Mesendoderm (in vitro differentiated cells): ENCODE measurements around the gene MCIDAS. TPM values are rescaled to one million over a fixed set of nuclear protein-coding genes. Genes with fewer than 3 reads are reported as not detected.

Source experiments
- DNase-seq: peaks from one replicate; pipeline ENCODE4 v3.0.0; 2013
- H2AK5ac ChIP-seq: 2 replicates; pipeline ENCODE4 v1.6.1; 2013; ENCODE audit warnings: low read length, inconsistent platforms
- H2BK120ac ChIP-seq: 2 replicates; pipeline ENCODE4 v1.6.1; 2013; ENCODE audit warnings: low read depth, mild to moderate bottlenecking, low read length, moderate library complexity, mixed read lengths
- H2BK15ac ChIP-seq: replicated peaks from 2 replicates; pipeline ENCODE4 v1.6.1; 2013; ENCODE audit warnings: low read depth, mild to moderate bottlenecking, moderate library complexity
- H2BK5ac ChIP-seq: 2 replicates; pipeline ENCODE4 v1.6.1; 2013; ENCODE audit warnings: low read length, inconsistent platforms
- H3K18ac ChIP-seq: 2 replicates; pipeline ENCODE4 v1.6.1; 2013; ENCODE audit warnings: mild to moderate bottlenecking, low read length, mixed read lengths
- H3K23ac ChIP-seq: one replicate; pipeline ENCODE4 v1.6.1; 2013; ENCODE audit warnings: low read length
- H3K27ac ChIP-seq: 2 replicates; pipeline ENCODE4 v1.5.1; 2013; ENCODE audit warnings: low read depth, mild to moderate bottlenecking, inconsistent platforms, low read length, moderate library complexity
- H3K27me3 ChIP-seq: 2 replicates; pipeline ENCODE4 v1.6.1; 2013; ENCODE audit warnings: low read length, control low read depth, mild to moderate bottlenecking, inconsistent platforms; ENCODE audit not compliant: insufficient read depth, poor library complexity
- H3K36me3 ChIP-seq: 2 replicates; pipeline ENCODE4 v1.6.1; 2013; ENCODE audit warnings: low read length, inconsistent platforms; ENCODE audit not compliant: control insufficient read depth, insufficient read depth
- H3K4ac ChIP-seq: one replicate; pipeline ENCODE4 v1.6.1; 2013; ENCODE audit warnings: low read depth, mild to moderate bottlenecking, low read length, moderate library complexity
- H3K4me1 ChIP-seq: 2 replicates; pipeline ENCODE4 v1.6.1; 2013; ENCODE audit warnings: low read depth, low read length, inconsistent platforms; ENCODE audit not compliant: control insufficient read depth
- H3K4me2 ChIP-seq: 2 replicates; pipeline ENCODE4 v1.6.1; 2013; ENCODE audit warnings: low read length
- H3K4me3 ChIP-seq: 2 replicates; pipeline ENCODE4 v1.5.1; 2013; ENCODE audit warnings: mild to moderate bottlenecking, low read length
- H3K56ac ChIP-seq: one replicate; pipeline ENCODE4 v1.6.1; 2013; ENCODE audit warnings: low read length
- H3K79me1 ChIP-seq: 2 replicates; pipeline ENCODE4 v1.6.1; 2013; ENCODE audit warnings: low read length, inconsistent platforms
- H3K79me2 ChIP-seq: 2 replicates; pipeline ENCODE4 v1.6.1; 2013; ENCODE audit warnings: mild to moderate bottlenecking, low read length; ENCODE audit not compliant: control insufficient read depth, insufficient read depth
- H3K9ac ChIP-seq: 2 replicates; pipeline ENCODE4 v1.6.1; 2013; ENCODE audit warnings: low read length, inconsistent platforms
- H4K5ac ChIP-seq: one replicate; pipeline ENCODE4 v1.6.1; 2013; ENCODE audit warnings: low read length
- H4K8ac ChIP-seq: one replicate; pipeline ENCODE4 v1.6.1; 2013; ENCODE audit warnings: low read depth, mild to moderate bottlenecking, control low read depth, low read length, moderate library complexity
- WGBS: extraction: QIAGEN DNeasy Blood & Tissue Kit; methylation state at CpG from one replicate; pipeline ENCODE4 v1.1.7; 2013; ENCODE audit warnings: low lambda C conversion rate, missing lambda C conversion rate; ENCODE audit not compliant: insufficient coverage; ENCODE audit errors: extremely low coverage; 5-methylcytosine and 5-hydroxymethylcytosine counted together
- polyA plus RNA-seq, 2 experiments: library from polyadenylated mRNA; stranded (reverse); fragments of 200-250 nt; gene quantifications; one replicate each; pipeline ENCODE4 v1.2.3, GENCODE V29; 2013

Gene MCIDAS
- 0.07 TPM for polyA plus RNA-seq (2013, experiment 1 of 2)
- polyA plus RNA-seq (2013, experiment 2 of 2): 0.03 TPM

GRCh38 chr5:55226934-55227663 lies at the start of gene MCIDAS:
Gene MCIDAS, minus strand, starts transcription at chr5:55227315. Its CDS starts 177 bp downstream, at chr5:55227138.
- no peak within 1 kb of the TSS for H4K8ac ChIP-seq
- no peak within 1 kb of the TSS for H2BK120ac ChIP-seq
- H4K5ac ChIP-seq: no peak within 1 kb of the TSS
- no peak within 1 kb of the TSS for H3K27ac ChIP-seq
- peak within 1 kb of the TSS; percentile 64 for H3K4me2 ChIP-seq
- H3K36me3 ChIP-seq: no peaks in the 10 kb centered on the region
- H3K4me3 ChIP-seq: peak within 1 kb of the TSS; percentile 16
- H3K4ac ChIP-seq: no peak within 1 kb of the TSS
- no peak within 1 kb of the TSS for H2BK15ac ChIP-seq
- H3K4me1 ChIP-seq: peaks cover 2% of the 10 kb centered on the region
- H3K18ac ChIP-seq: no peak within 1 kb of the TSS
- peak within 1 kb of the TSS; percentile 53 for H3K9ac ChIP-seq
- no peaks in the 10 kb centered on the region for H3K79me2 ChIP-seq
- H3K23ac ChIP-seq: no peak within 1 kb of the TSS
- peak within 1 kb of the TSS; percentile 73 for H3K56ac ChIP-seq
- no peak within 1 kb of the TSS for H2AK5ac ChIP-seq
- no peak within 1 kb of the TSS for H2BK5ac ChIP-seq
- peak; percentile 85 for DNase-seq
- H3K27me3 ChIP-seq: peaks cover 88% of the 10 kb centered on the region
- no peaks in the 10 kb centered on the region for H3K79me1 ChIP-seq
- WGBS: no CpG with 5 or more reads among the region's 80 CpGs

- H3K4me2 ChIP-seq: no peak overlapping the region
- H3K23ac ChIP-seq: no peak overlapping the region
- H3K79me1 ChIP-seq: no peaks in the 10 kb centered on the region
- no peak overlapping the region for H2AK5ac ChIP-seq
- H3K27me3 ChIP-seq: no peaks in the 10 kb centered on the region
- H3K27ac ChIP-seq: no peak overlapping the region
- H3K36me3 ChIP-seq: no peaks in the 10 kb centered on the region
- H2BK5ac ChIP-seq: no peak overlapping the region
- H3K4me3 ChIP-seq: no peak overlapping the region
- no CpG with 5 or more reads among the region's 1 CpG for WGBS
- H4K5ac ChIP-seq: no peak overlapping the region
- H2BK15ac ChIP-seq: no peak overlapping the region
- H4K8ac ChIP-seq: no peak overlapping the region
- H2BK120ac ChIP-seq: no peak overlapping the region
- no peak overlapping the region for H3K56ac ChIP-seq
- H3K4me1 ChIP-seq: no peaks in the 10 kb centered on the region
- no peak overlapping the region for H3K9ac ChIP-seq
- H3K18ac ChIP-seq: no peak overlapping the region
- no peak for DNase-seq
- no peaks in the 10 kb centered on the region for H3K79me2 ChIP-seq
- H3K4ac ChIP-seq: no peak overlapping the region
Observed at GRCh38 chr5:55276771-55277170, 49.7 kb upstream of the MCIDAS start.

- no peak overlapping the region for H3K4me2 ChIP-seq
Observed at GRCh38 chr5:55258339-55258738, 31.2 kb upstream of the MCIDAS start.

GRCh38 chr5:55254802-55255201 lies 27.7 kb upstream of the MCIDAS start:
- Histone ChIP-seq H3K4me3 (no peak overlapping the region), H3K4me2 (no peak overlapping the region)
- no CpG with 5 or more reads among the region's 4 CpGs for whole genome bisulfite sequencing

More at GRCh38 chr5:55258339-55258738, 31.2 kb upstream of the MCIDAS start:
- no CpG with 5 or more reads among the region's 3 CpGs for WGBS
- no peaks in the 10 kb centered on the region for H3K27me3 ChIP-seq
- H3K4me1 ChIP-seq: no peaks in the 10 kb centered on the region
- no peak overlapping the region for H2BK5ac ChIP-seq
- H3K56ac ChIP-seq: no peak overlapping the region
- no peak overlapping the region for H2BK15ac ChIP-seq
- no peak overlapping the region for H4K8ac ChIP-seq
- no peaks in the 10 kb centered on the region for H3K79me1 ChIP-seq
- no peak for DNase-seq
- no peak overlapping the region for H3K27ac ChIP-seq
- H3K9ac ChIP-seq: no peak overlapping the region
- H3K79me2 ChIP-seq: no peaks in the 10 kb centered on the region
- peaks cover 1% of the 10 kb centered on the region for H3K36me3 ChIP-seq
- H3K23ac ChIP-seq: no peak overlapping the region
- no peak overlapping the region for H3K4me3 ChIP-seq
- H3K4ac ChIP-seq: no peak overlapping the region
- no peak overlapping the region for H4K5ac ChIP-seq
- no peak overlapping the region for H3K18ac ChIP-seq
- no peak overlapping the region for H2AK5ac ChIP-seq
- H2BK120ac ChIP-seq: no peak overlapping the region

GRCh38 chr5:55250064-55250463 lies 22.9 kb upstream of the MCIDAS start:
- no peak overlapping the region for H2BK15ac ChIP-seq
- no peak overlapping the region for H3K4me3 ChIP-seq
- H3K23ac ChIP-seq: no peak overlapping the region
- no peaks in the 10 kb centered on the region for H3K4me1 ChIP-seq
- no peak overlapping the region for H3K4ac ChIP-seq
- no peak overlapping the region for H2BK5ac ChIP-seq
- H3K79me1 ChIP-seq: no peaks in the 10 kb centered on the region
- no peak overlapping the region for H2BK120ac ChIP-seq
- no peak overlapping the region for H2AK5ac ChIP-seq
- H4K8ac ChIP-seq: no peak overlapping the region
- no peak overlapping the region for H3K27ac ChIP-seq
- no peak overlapping the region for H3K18ac ChIP-seq
- DNase-seq: no peak
- H3K4me2 ChIP-seq: no peak overlapping the region
- no peaks in the 10 kb centered on the region for H3K79me2 ChIP-seq
- H3K27me3 ChIP-seq: no peaks in the 10 kb centered on the region
- peaks cover under 1% of the 10 kb centered on the region for H3K36me3 ChIP-seq
- no peak overlapping the region for H3K9ac ChIP-seq
- no peak overlapping the region for H3K56ac ChIP-seq
- WGBS: no CpG with 5 or more reads among the region's 1 CpG
- no peak overlapping the region for H4K5ac ChIP-seq

More at GRCh38 chr5:55254802-55255201, 27.7 kb upstream of the MCIDAS start:
- Histone ChIP-seq H3K4me1 (no peaks in the 10 kb centered on the region), H3K23ac (no peak overlapping the region), H3K4ac (no peak overlapping the region), H3K27me3 (no peaks in the 10 kb centered on the region), H3K79me2 (no peaks in the 10 kb centered on the region), H3K18ac (no peak overlapping the region), H2BK15ac (no peak overlapping the region), H2BK5ac (no peak overlapping the region), H3K27ac (no peak overlapping the region), H4K5ac (no peak overlapping the region), H4K8ac (no peak overlapping the region), H3K79me1 (no peaks in the 10 kb centered on the region), H2BK120ac (no peak overlapping the region), H3K56ac (no peak overlapping the region), H3K9ac (no peak overlapping the region), H3K36me3 (peaks cover 1% of the 10 kb centered on the region), H2AK5ac (no peak overlapping the region)
- no peak for DNase-seq
